B cell (primary cell): Measurements from ENCODE around the gene DOCK3. TPM values are rescaled to one million over a fixed set of nuclear protein-coding genes. Genes with fewer than 3 reads are reported as not detected.
"Not testable (repeated sequence)": the region's sequence is repeated elsewhere in the genome, so short reads cannot be mapped to it uniquely, and the experiment has no call there.

Experiments used
- ATAC-seq: fragments of 200-7000 bp; cut with Tn5 transposase; one replicate; pipeline ENCODE4 v1.10.0; 2021; ENCODE audit warnings: low read depth, mild to moderate bottlenecking, moderate number of reproducible peaks, moderate library complexity
- CTCF ChIA-PET: fragments of 350-600 bp; sonication (Branson Sonifier 250); formaldehyde crosslinking; loops from one replicate; lab custom pipeline; 2021; ENCODE audit warnings: antibody characterized with exemption, inconsistent platforms; lab: Charles Lee
- POLR2A ChIA-PET: fragments of 350-600 bp; sonication (Branson Sonifier 250); formaldehyde crosslinking; loops from one replicate; lab custom pipeline; 2021; ENCODE audit warnings: antibody characterized with exemption; lab: Charles Lee
- DNase-seq: peaks from one replicate; pipeline ENCODE4 v3.0.0; 2013
- H2AFZ ChIP-seq: 2 replicates; pipeline ENCODE4 v1.6.1; 2012; ENCODE audit warnings: mild to moderate bottlenecking, low read depth, low read length; ENCODE audit not compliant: insufficient read depth, poor library complexity, severe bottlenecking
- H3K27ac ChIP-seq, 2 donors: 1 replicate in 1 of 2; 2 replicates in 1 of 2; pipeline ENCODE4 v1.5.1; 2012 to 2013; ENCODE audit warnings: low read length in 2 of 2, mild to moderate bottlenecking in 2 of 2, moderate library complexity in 1 of 2
- H3K27me3 ChIP-seq, 4 experiments: fragments of 200-600 bp in 1 of 4; sonication (generic) in 1 of 4; replicated peaks in 1 of 4; 1 replicate in 2 of 4; 2 replicates in 2 of 4; pipeline versions ENCODE4 v1.6.1 to v1.7.0; 2013 to 2016; ENCODE audit warnings: low read length in 3 of 4, mild to moderate bottlenecking in 2 of 4, mixed read lengths in 1 of 4, moderate library complexity in 1 of 4; ENCODE audit not compliant: insufficient read depth in 4 of 4, control insufficient read depth in 3 of 4; ENCODE audit errors: control extremely low read depth in 1 of 4
- H3K36me3 ChIP-seq, 2 experiments: replicated peaks in 1 of 2; 1 replicate in 1 of 2; 2 replicates in 1 of 2; pipeline versions ENCODE4 v1.6.1 to v1.7.1; 2013; ENCODE audit warnings: low read length in 1 of 2; ENCODE audit not compliant: insufficient read depth in 2 of 2, control insufficient read depth in 1 of 2; ENCODE audit errors: control extremely low read depth in 1 of 2, extremely low read depth in 1 of 2
- H3K4me1 ChIP-seq, 2 donors: fragments of 200-600 bp in 1 of 2; sonication (generic) in 1 of 2; 1 replicate in 1 of 2; 2 replicates in 1 of 2; pipeline versions ENCODE4 v1.5.1 to v1.6.1; 2013 to 2017; ENCODE audit warnings: low read length in 2 of 2; ENCODE audit not compliant: control insufficient read depth in 2 of 2, insufficient read depth in 2 of 2
- H3K4me2 ChIP-seq: replicated peaks from 2 replicates; pipeline ENCODE3; 2012; ENCODE audit warnings: mild to moderate bottlenecking, low read depth, low read length; ENCODE audit not compliant: poor library complexity, severe bottlenecking
- H3K4me3 ChIP-seq, 5 experiments: fragments of 200-600 bp in 1 of 5; sonication (generic) in 1 of 5; 1 replicate in 3 of 5; 2 replicates in 2 of 5; pipeline versions ENCODE4 v1.5.1 to v1.7.0; 2011 to 2016; ENCODE audit warnings: low read length in 4 of 5, mild to moderate bottlenecking in 4 of 5, low read depth in 2 of 5, control low read depth in 1 of 5, moderate library complexity in 1 of 5; ENCODE audit not compliant: insufficient read depth in 1 of 5; ENCODE audit errors: control extremely low read depth in 1 of 5, extremely low read depth in 1 of 5
- H3K79me2 ChIP-seq: fragments of 200-600 bp; sonication (generic); one replicate; pipeline ENCODE4 v1.6.0; 2016; ENCODE audit warnings: low read length; ENCODE audit not compliant: control insufficient read depth, insufficient read depth
- H3K9ac ChIP-seq: fragments of 200-600 bp; sonication (generic); 2 replicates; pipeline ENCODE4 v1.6.1; 2017; ENCODE audit warnings: mild to moderate bottlenecking, low read length, moderate library complexity
- H3K9me3 ChIP-seq, 3 donors: one replicate each; pipeline versions ENCODE4 v1.6.1 to v1.7.1; 2013; ENCODE audit warnings: low read length in 2 of 3; ENCODE audit not compliant: control insufficient read depth in 2 of 3, insufficient read depth in 1 of 3; ENCODE audit errors: control extremely low read depth in 1 of 3
- H4K20me1 ChIP-seq: 2 replicates; pipeline ENCODE4 v1.6.0; 2012; ENCODE audit warnings: mild to moderate bottlenecking, low read length; ENCODE audit not compliant: insufficient read depth, control insufficient read depth, poor library complexity, severe bottlenecking
- H3K27ac Mint-ChIP-seq: one replicate; pipeline ENCODE4 v1.8.0; 2021; ENCODE audit warnings: mixed read lengths
- H3K27me3 Mint-ChIP-seq: one replicate; pipeline ENCODE4 v1.8.0; 2021; ENCODE audit warnings: mixed read lengths
- H3K4me1 Mint-ChIP-seq: one replicate; pipeline ENCODE4 v1.8.0; 2021; ENCODE audit warnings: mixed read lengths
- H3K4me3 Mint-ChIP-seq: one replicate; pipeline ENCODE4 v1.8.0; 2021; ENCODE audit warnings: mixed read lengths
- H3K9me3 Mint-ChIP-seq: one replicate; pipeline ENCODE4 v1.8.0; 2022; ENCODE audit warnings: mixed read lengths; ENCODE audit not compliant: insufficient read depth
- CTCF ChIP-seq: fragments of 200-600 bp; IDR thresholded peaks from one replicate; pipeline ENCODE4 v1.8.0; 2022; ENCODE audit warnings: antibody characterized with exemption, mild to moderate bottlenecking
- EZH2 ChIP-seq: IDR thresholded peaks from 2 replicates; pipeline ENCODE4 v1.6.1; 2012; ENCODE audit warnings: borderline replicate concordance, low read depth, mild to moderate bottlenecking, moderate library complexity, low read length; ENCODE audit not compliant: insufficient read depth, poor library complexity, severe bottlenecking
- WGBS: methylation state at CpG from one replicate; pipeline ENCODE4 v1.1.5; 2013; ENCODE audit warnings: missing lambda C conversion rate; ENCODE audit not compliant: insufficient coverage; 5-methylcytosine and 5-hydroxymethylcytosine counted together
- intact Hi-C: fragments of 100-400 bp; cut with micrococcal nuclease; formaldehyde crosslinking; loops from one replicate; pipeline ENCODE4 v1.10.0; 2022
- polyA plus RNA-seq: library from polyadenylated mRNA; depleted of rRNA; stranded (reverse); fragments of >200 nt; gene quantifications from 2 replicates; pipeline ENCODE4 v1.2.3, GENCODE V29; 2012
- total RNA-seq, 2 donors: library from RNA; stranded (reverse); fragments of 120-200 nt in 1 of 2; gene quantifications; 1 replicate in 1 of 2; 2 replicates in 1 of 2; pipeline versions ENCODE4 v1.2.3 to v1.2.4, GENCODE V29; 2013 to 2022

Gene DOCK3
- total and polyA plus RNA-seq, 2 donors (not counting 1 experiment from before 2014, with no cell fraction given) = 0.06 to 0.30 TPM

DNA sequence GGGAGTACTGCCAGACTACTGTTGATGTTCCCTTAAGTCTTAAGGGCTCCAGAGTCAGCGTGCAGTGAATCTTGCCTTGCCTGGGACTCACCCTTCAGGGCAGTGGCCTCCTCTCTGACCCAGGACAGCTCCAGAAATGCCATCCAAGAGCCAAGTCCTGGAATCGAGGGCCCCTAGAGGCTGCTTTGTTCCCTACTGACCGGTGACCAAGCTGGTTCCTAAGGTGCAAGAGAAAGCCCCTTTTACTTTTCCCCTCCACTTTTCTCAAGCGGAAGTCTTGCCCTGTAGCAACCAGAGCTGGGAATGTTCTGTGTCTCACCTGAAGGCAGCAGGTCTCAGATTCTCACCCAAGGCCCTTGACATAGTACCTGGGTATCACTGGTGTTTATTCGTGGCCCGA is 238.0 kb downstream of the DOCK3 start:
- no peak overlapping the region for H3K27ac ChIP-seq
- H3K9me3 Mint-ChIP-seq = peaks cover 7% of the 10 kb centered on the region
- POLR2A ChIA-PET = no interaction called here
- H3K4me3 ChIP-seq = no peak overlapping the region
- no peak overlapping the region for H2AFZ ChIP-seq
- H3K36me3 ChIP-seq = no peaks in the 10 kb centered on the region
- H4K20me1 ChIP-seq = no peaks in the 10 kb centered on the region
- H3K27ac Mint-ChIP-seq = no peak overlapping the region
- intact Hi-C loops = no loop called here
- peaks cover 0 to 3% (median 3%) of the 10 kb centered on the region in 4 experiments for H3K27me3 ChIP-seq
- ATAC-seq (no peak), DNase-seq (no peak)
- H3K79me2 ChIP-seq = no peaks in the 10 kb centered on the region
- H3K4me2 ChIP-seq = no peak overlapping the region
- CTCF ChIA-PET = no interaction called here
- no peak overlapping the region for H3K9ac ChIP-seq
- H3K27me3 Mint-ChIP-seq = peaks cover 35% of the 10 kb centered on the region
- H3K9me3 ChIP-seq = peaks cover 0 to 11% (median 1%) of the 10 kb centered on the region in 3 donors
- no peaks in the 10 kb centered on the region for H3K4me1 Mint-ChIP-seq
- no peak overlapping the region for H3K4me3 Mint-ChIP-seq
- 84% methylated on average over 6 of the region's 6 CpGs for WGBS
- TF ChIP-seq CTCF (no peak), EZH2 (no peak)
- H3K4me1 ChIP-seq = no peaks in the 10 kb centered on the region

GRCh38 chr3:50913260-50913659 is 238.5 kb downstream of the DOCK3 start:
- H3K4me3 ChIP-seq = no peak overlapping the region
- H3K79me2 ChIP-seq = no peaks in the 10 kb centered on the region
- TF ChIP-seq CTCF (no peak), EZH2 (no peak)
- intact Hi-C loops = no loop called here
- Mint-ChIP-seq H3K4me1 (no peaks in the 10 kb centered on the region), H3K4me3 (no peak overlapping the region), H3K27ac (no peak overlapping the region), H3K27me3 (peaks cover 30% of the 10 kb centered on the region), H3K9me3 (peaks cover 2% of the 10 kb centered on the region)
- no peak overlapping the region for H2AFZ ChIP-seq
- DNase-seq = no peak
- H3K4me1 ChIP-seq = no peaks in the 10 kb centered on the region
- peaks cover 0 to 3% (median 2%) of the 10 kb centered on the region in 4 experiments for H3K27me3 ChIP-seq
- WGBS = no CpG with 5 or more reads among the region's 1 CpG
- H3K4me2 ChIP-seq = no peak overlapping the region
- no peaks in the 10 kb centered on the region for H3K36me3 ChIP-seq
- H3K9ac ChIP-seq = no peak overlapping the region
- peaks cover 0 to 11% (median 1%) of the 10 kb centered on the region in 3 donors for H3K9me3 ChIP-seq
- no peaks in the 10 kb centered on the region for H4K20me1 ChIP-seq
- CTCF ChIA-PET = no interaction called here
- ATAC-seq = no peak
- POLR2A ChIA-PET = no interaction called here
- no peak overlapping the region for H3K27ac ChIP-seq

DNA sequence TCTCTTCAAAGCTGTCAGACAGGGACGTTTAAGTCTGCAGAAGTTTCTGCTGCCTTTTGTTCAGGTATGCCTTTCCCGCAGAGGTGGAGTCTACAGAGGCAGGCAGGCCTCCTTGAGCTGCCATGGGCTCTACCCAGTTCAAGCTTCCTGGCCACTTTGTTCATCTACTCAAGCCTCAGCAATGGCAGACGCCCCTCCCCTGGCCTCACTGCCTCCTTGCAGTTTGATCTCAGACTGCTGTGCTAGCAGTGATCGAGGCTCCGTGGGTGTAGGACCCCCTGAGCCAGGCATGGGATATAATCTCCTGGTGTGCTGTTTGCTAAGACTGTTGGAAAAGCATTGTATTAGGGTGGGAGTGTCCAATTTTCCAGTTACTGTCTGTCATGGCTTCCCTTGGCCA is 247.3 kb downstream of the DOCK3 start:
- CTCF ChIA-PET, H3K79me2 ChIP-seq, H3K9me3 ChIP-seq, H3K9me3 Mint-ChIP-seq, POLR2A ChIA-PET, H3K36me3 ChIP-seq, H3K27me3 ChIP-seq, ATAC-seq, DNase-seq, H3K4me2 ChIP-seq, H3K4me3 Mint-ChIP-seq, H3K27ac ChIP-seq, H3K4me1 ChIP-seq, H3K4me1 Mint-ChIP-seq, H3K4me3 ChIP-seq, H3K9ac ChIP-seq, H2AFZ ChIP-seq, intact Hi-C loops, H4K20me1 ChIP-seq, H3K27ac Mint-ChIP-seq: not testable (repeated sequence)
- peaks cover 26% of the 10 kb centered on the region for H3K27me3 Mint-ChIP-seq
- 94% methylated on average over 4 of the region's 5 CpGs for WGBS
